ENCODE data around the gene MAST4.
"Not testable (repeated sequence)": the region's sequence is repeated elsewhere in the genome, so short reads cannot be mapped to it uniquely, and the experiment has no call there.

The MAST4 gene

GRCh38 chr5:66821688-66822429 lies 225.7 kb downstream of the MAST4 start:
- TF ChIP-seq GABPA (IDR thresholded peaks at IDR 0.05; ENCODE audit: low read depth) (no peak), REST (IDR thresholded peaks at IDR 0.05; ENCODE audit: insufficient replicate concordance, low read depth) (no peak), SPI1 (IDR thresholded peaks at IDR 0.05; ENCODE audit: borderline replicate concordance, low read depth) (no peak), POLR2AphosphoS5 (IDR thresholded peaks at IDR 0.05; ENCODE audit: low read depth) (no peak), CTCF (IDR thresholded peaks at IDR 0.05; ENCODE audit: insufficient read depth, low read length) (no peak)

GRCh38 chr5:66822906-66823305 lies 226.7 kb downstream of the MAST4 start:
- DNase-seq (ENCODE audit: low read depth in 1 of 2, low spot score in 1 of 2); H3K27me3 ChIP-seq (ENCODE audit: insufficient read depth, poor library complexity, severe bottlenecking); H3K27ac ChIP-seq (replicated peaks); H3K4me3 ChIP-seq (replicated peaks; ENCODE audit: insufficient read depth, low read length): not testable (repeated sequence)

More at GRCh38 chr5:66821688-66822429, 225.7 kb downstream of the MAST4 start:
- no peak for DNase-seq (ENCODE audit: low read depth in 1 of 2, low spot score in 1 of 2)
- Histone ChIP-seq H3K27ac (replicated peaks) (no peak overlapping the region), H3K4me3 (replicated peaks; ENCODE audit: insufficient read depth, low read length) (no peak overlapping the region), H3K27me3 (ENCODE audit: insufficient read depth, poor library complexity, severe bottlenecking) (no peaks in the 10 kb centered on the region)

- no peak overlapping the region for H3K4me3 ChIP-seq (replicated peaks; ENCODE audit: insufficient read depth, low read length)
- H3K27me3 ChIP-seq (ENCODE audit: insufficient read depth, poor library complexity, severe bottlenecking), result peaks cover 4% of the 10 kb centered on the region
- TF ChIP-seq CTCF (IDR thresholded peaks at IDR 0.05; ENCODE audit: insufficient read depth, low read length) (no peak), POLR2AphosphoS5 (IDR thresholded peaks at IDR 0.05; ENCODE audit: low read depth) (no peak), REST (IDR thresholded peaks at IDR 0.05; ENCODE audit: insufficient replicate concordance, low read depth) (no peak), GABPA (IDR thresholded peaks at IDR 0.05; ENCODE audit: low read depth) (no peak), SPI1 (IDR thresholded peaks at IDR 0.05; ENCODE audit: borderline replicate concordance, low read depth) (no peak)
- no peak overlapping the region for H3K27ac ChIP-seq (replicated peaks)
- DNase-seq (ENCODE audit: low read depth in 1 of 2, low spot score in 1 of 2), result no peak
Observed at GRCh38 chr5:66824476-66824875, 228.3 kb downstream of the MAST4 start.

- peaks cover 4% of the 10 kb centered on the region for H3K27me3 ChIP-seq (ENCODE audit: insufficient read depth, poor library complexity, severe bottlenecking)
- TF ChIP-seq POLR2AphosphoS5 (IDR thresholded peaks at IDR 0.05; ENCODE audit: low read depth), result no peak
- TF ChIP-seq CTCF (IDR thresholded peaks at IDR 0.05; ENCODE audit: insufficient read depth, low read length), result no peak
- no peak for TF ChIP-seq SPI1 (IDR thresholded peaks at IDR 0.05; ENCODE audit: borderline replicate concordance, low read depth)
- no peak for TF ChIP-seq REST (IDR thresholded peaks at IDR 0.05; ENCODE audit: insufficient replicate concordance, low read depth)
- no peak for TF ChIP-seq GABPA (IDR thresholded peaks at IDR 0.05; ENCODE audit: low read depth)
- no peak overlapping the region for H3K27ac ChIP-seq (replicated peaks)
- H3K4me3 ChIP-seq (replicated peaks; ENCODE audit: insufficient read depth, low read length), result no peak overlapping the region
- DNase-seq (ENCODE audit: low read depth in 1 of 2, low spot score in 1 of 2), result no peak
Observed at GRCh38 chr5:66826263-66826662, 230.1 kb downstream of the MAST4 start.
